Hepatocyte (in vitro differentiated cells): ENCODE results near the gene RAET1G. TPM values are rescaled to one million over a fixed set of nuclear protein-coding genes. Genes with fewer than 3 reads are reported as not detected.
"Not testable (repeated sequence)": the region's sequence is repeated elsewhere in the genome, so short reads cannot be mapped to it uniquely, and the experiment has no call there.

Source experiments
- DNase-seq: peaks from one replicate; pipeline ENCODE4 v3.0.0-alpha.2; 2016; ENCODE audit warnings: low spot score
- H2AFZ ChIP-seq: fragments of 200-600 bp; sonication (generic); 2 replicates; pipeline ENCODE4 v1.6.0; 2016; ENCODE audit warnings: antibody characterized with exemption, mild to moderate bottlenecking
- H3K27ac ChIP-seq: fragments of 200-600 bp; sonication (generic); 2 replicates; pipeline ENCODE4 v1.5.1; 2016; ENCODE audit warnings: mild to moderate bottlenecking
- H3K27me3 ChIP-seq: fragments of 200-600 bp; sonication (generic); 2 replicates; pipeline ENCODE4 v1.6.1; 2016
- H3K36me3 ChIP-seq: fragments of 200-600 bp; sonication (generic); replicated peaks from 2 replicates; pipeline ENCODE4 v1.5.1; 2016; ENCODE audit warnings: low read depth; ENCODE audit not compliant: insufficient read depth
- H3K4me1 ChIP-seq: fragments of 200-600 bp; sonication (generic); 2 replicates; pipeline ENCODE4 v1.5.1; 2016; ENCODE audit warnings: mild to moderate bottlenecking, moderate library complexity; ENCODE audit not compliant: insufficient read depth
- H3K4me2 ChIP-seq: fragments of 200-600 bp; sonication (generic); 2 replicates; pipeline ENCODE4 v1.6.0; 2016
- H3K4me3 ChIP-seq: fragments of 200-600 bp; sonication (generic); 2 replicates; pipeline ENCODE4 v1.5.1; 2016; ENCODE audit warnings: mild to moderate bottlenecking
- H3K79me2 ChIP-seq: fragments of 200-600 bp; sonication (generic); 2 replicates; pipeline ENCODE4 v1.6.0; 2017; ENCODE audit warnings: mild to moderate bottlenecking
- H3K9me2 ChIP-seq: fragments of 200-600 bp; sonication (generic); replicated peaks from 2 replicates; pipeline ENCODE4 v1.6.0; 2017; ENCODE audit warnings: mild to moderate bottlenecking; ENCODE audit not compliant: insufficient read depth
- H3K9me3 ChIP-seq: fragments of 200-600 bp; sonication (generic); 2 replicates; pipeline ENCODE4 v1.5.1; 2016; ENCODE audit warnings: low read depth, mild to moderate bottlenecking
- H4K20me1 ChIP-seq: fragments of 200-600 bp; sonication (generic); 2 replicates; pipeline ENCODE4 v1.6.0; 2016; ENCODE audit warnings: mild to moderate bottlenecking; ENCODE audit not compliant: insufficient read depth, poor library complexity, severe bottlenecking
- CTCF ChIP-seq: fragments of 200-600 bp; sonication (generic); IDR thresholded peaks from 2 replicates; pipeline ENCODE4 v1.5.1; 2016; ENCODE audit warnings: antibody characterized with exemption, mild to moderate bottlenecking; ENCODE audit not compliant: poor library complexity
- EZH2 ChIP-seq: fragments of 200-600 bp; sonication (generic); IDR thresholded peaks from 2 replicates; pipeline ENCODE4 v1.6.1; 2016; ENCODE audit warnings: antibody characterized with exemption, mild to moderate bottlenecking, borderline replicate concordance
- EZH2phosphoT487 ChIP-seq: fragments of 200-600 bp; sonication (generic); IDR thresholded peaks from one replicate; pipeline ENCODE4 v1.6.1; 2018; ENCODE audit warnings: antibody characterized with exemption, mild to moderate bottlenecking, low read depth, moderate library complexity; ENCODE audit not compliant: unreplicated experiment, severe bottlenecking
- WGBS: methylation state at CpG from one replicate; pipeline ENCODE4 v1.1.6; 2016; ENCODE audit warnings: low lambda C conversion rate; ENCODE audit errors: missing lambda C conversion rate; 5-methylcytosine and 5-hydroxymethylcytosine counted together
- polyA plus RNA-seq: library from polyadenylated mRNA; unstranded; fragments of >200 nt; fragmentation: Nextera tagmentation; extraction: Ambion mirVana; gene quantifications from 2 replicates; pipeline ENCODE4 v1.2.1, GENCODE V29; 2016
- total RNA-seq: library from RNA; depleted of rRNA; stranded (reverse); fragments of >200 nt; gene quantifications from 2 replicates; pipeline ENCODE4 v1.2.3, GENCODE V29; 2014

The RAET1G gene
- total and polyA plus RNA-seq, 2 experiments from 2014 or later = 0.31 to 1.5 TPM

GRCh38 chr6:149961728-149962425, 39.0 kb upstream of the RAET1G start:
- no peaks in the 10 kb centered on the region for H3K9me2 ChIP-seq
- H3K4me1 ChIP-seq = peaks cover 14% of the 10 kb centered on the region
- no peak overlapping the region for H2AFZ ChIP-seq
- no peaks in the 10 kb centered on the region for H4K20me1 ChIP-seq
- H3K27ac ChIP-seq = no peak overlapping the region
- no peak overlapping the region for H3K4me3 ChIP-seq
- no peaks in the 10 kb centered on the region for H3K36me3 ChIP-seq
- 65% methylated on average over 5 of the region's 6 CpGs for WGBS
- TF ChIP-seq EZH2 (no peak), EZH2phosphoT487 (no peak), CTCF (no peak)
- no peaks in the 10 kb centered on the region for H3K79me2 ChIP-seq
- peaks cover 93% of the 10 kb centered on the region for H3K27me3 ChIP-seq
- H3K9me3 ChIP-seq = no peaks in the 10 kb centered on the region
- no peak overlapping the region for H3K4me2 ChIP-seq
- no peak for DNase-seq

GRCh38 chr6:149960488-149960887, 37.6 kb upstream of the RAET1G start:
- no peak overlapping the region for H3K4me3 ChIP-seq
- peaks cover 95% of the 10 kb centered on the region for H3K27me3 ChIP-seq
- no peak overlapping the region for H3K27ac ChIP-seq
- H3K4me1 ChIP-seq = peaks cover 14% of the 10 kb centered on the region
- H3K4me2 ChIP-seq = no peak overlapping the region
- H2AFZ ChIP-seq = no peak overlapping the region
- H4K20me1 ChIP-seq = no peaks in the 10 kb centered on the region
- DNase-seq = no peak
- no peaks in the 10 kb centered on the region for H3K36me3 ChIP-seq
- no peaks in the 10 kb centered on the region for H3K9me2 ChIP-seq
- 80% methylated on average over 6 of the region's 6 CpGs for WGBS
- H3K79me2 ChIP-seq = no peaks in the 10 kb centered on the region
- TF ChIP-seq CTCF (no peak), EZH2 (no peak), EZH2phosphoT487 (no peak)
- no peaks in the 10 kb centered on the region for H3K9me3 ChIP-seq

- 66% methylated on average over 4 of the region's 4 CpGs for WGBS
- H3K27ac ChIP-seq, H3K4me3 ChIP-seq, H3K4me2 ChIP-seq, H3K79me2 ChIP-seq, H2AFZ ChIP-seq, H3K36me3 ChIP-seq, H4K20me1 ChIP-seq, DNase-seq, H3K9me2 ChIP-seq, H3K9me3 ChIP-seq: not testable (repeated sequence)
- Histone ChIP-seq H3K4me1 (peaks cover 14% of the 10 kb centered on the region), H3K27me3 (peaks cover 93% of the 10 kb centered on the region)
Observed at GRCh38 chr6:149959806-149960205, 36.9 kb upstream of the RAET1G start.

- 72% methylated on average over 3 of the region's 3 CpGs for WGBS
- H3K27me3 ChIP-seq = peaks cover 83% of the 10 kb centered on the region
Observed at GRCh38 chr6:149958124-149958523, 35.2 kb upstream of the RAET1G start.

More at GRCh38 chr6:149958124-149958523, 35.2 kb upstream of the RAET1G start:
- not testable (repeated sequence) for H4K20me1 ChIP-seq, H3K9me2 ChIP-seq, H3K27ac ChIP-seq, DNase-seq, H2AFZ ChIP-seq, H3K4me1 ChIP-seq, H3K4me3 ChIP-seq, H3K36me3 ChIP-seq, H3K4me2 ChIP-seq, H3K9me3 ChIP-seq, H3K79me2 ChIP-seq
